SK-MEL-5 (cell line): ENCODE measurements around the gene ZNF827. TPM values are rescaled to one million over a fixed set of nuclear protein-coding genes. Genes with fewer than 3 reads are reported as not detected.

Experiments used
- DNase-seq: peaks from one replicate; pipeline ENCODE4 v3.0.0-alpha.2; 2016; ENCODE audit warnings: low read depth, low spot score
- in situ Hi-C: cut with HindIII; loops from 2 replicates; pipeline ENCODE4 v1.10.0; 2016; ENCODE audit warnings: low sequenced_read_pairs, high pct_unique_total_duplicates, low pct_unique_long_range_greater_than_20kb
- total RNA-seq: library from RNA; depleted of rRNA; stranded (reverse); fragments of >200 nt; shearing (Covaris generic); gene quantifications from 2 replicates; pipeline ENCODE4 v1.2.3, GENCODE V29; 2014

ZNF827 gene
- total RNA-seq, 1 experiment from 2014 or later, result 5.8 TPM

DNA sequence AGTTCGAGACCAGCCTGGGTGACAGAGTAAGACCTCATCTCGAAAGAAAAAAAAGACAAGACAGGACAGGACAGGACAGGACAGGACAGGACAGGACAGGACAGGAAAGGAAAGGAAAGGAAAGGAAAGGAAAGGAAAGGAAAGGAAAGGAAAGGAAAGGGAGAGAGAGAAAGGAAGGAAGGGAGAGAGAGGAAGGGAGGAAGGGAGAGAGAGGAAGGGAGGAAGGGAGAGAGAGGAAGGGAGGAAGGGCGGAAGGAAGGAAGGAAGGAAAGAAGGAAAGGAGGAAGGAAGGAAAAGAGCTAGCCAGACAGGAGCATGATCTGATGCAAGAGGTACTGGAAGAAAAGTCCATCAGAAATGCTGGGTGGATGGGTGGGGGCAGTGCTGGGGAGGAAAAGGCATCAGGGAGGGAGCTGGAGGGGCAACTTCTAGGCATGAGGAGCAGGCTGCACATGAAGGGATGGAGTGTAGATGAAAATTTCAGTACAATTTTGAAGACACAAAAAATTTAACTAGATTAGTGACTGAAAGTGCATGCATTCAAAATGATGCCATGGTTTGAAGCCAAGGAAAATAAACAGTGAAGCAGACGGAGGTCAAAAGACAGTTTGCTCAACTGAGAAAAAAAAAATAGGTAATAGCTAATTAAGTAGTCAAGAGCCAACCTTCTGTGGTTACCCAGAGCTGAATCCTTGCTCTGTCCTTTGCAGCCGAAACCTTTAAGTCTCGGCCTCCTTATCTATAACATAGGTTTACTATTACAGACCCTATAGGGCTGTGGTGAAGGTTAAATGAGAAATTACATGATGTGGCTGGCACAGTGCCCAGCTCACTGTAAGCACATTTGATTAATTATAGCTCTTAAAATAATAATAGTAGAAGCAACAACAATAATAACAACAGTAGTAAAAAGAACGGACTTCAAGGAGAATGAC lies 59.9 kb downstream of the ZNF827 start:
- no peak for DNase-seq

DNA sequence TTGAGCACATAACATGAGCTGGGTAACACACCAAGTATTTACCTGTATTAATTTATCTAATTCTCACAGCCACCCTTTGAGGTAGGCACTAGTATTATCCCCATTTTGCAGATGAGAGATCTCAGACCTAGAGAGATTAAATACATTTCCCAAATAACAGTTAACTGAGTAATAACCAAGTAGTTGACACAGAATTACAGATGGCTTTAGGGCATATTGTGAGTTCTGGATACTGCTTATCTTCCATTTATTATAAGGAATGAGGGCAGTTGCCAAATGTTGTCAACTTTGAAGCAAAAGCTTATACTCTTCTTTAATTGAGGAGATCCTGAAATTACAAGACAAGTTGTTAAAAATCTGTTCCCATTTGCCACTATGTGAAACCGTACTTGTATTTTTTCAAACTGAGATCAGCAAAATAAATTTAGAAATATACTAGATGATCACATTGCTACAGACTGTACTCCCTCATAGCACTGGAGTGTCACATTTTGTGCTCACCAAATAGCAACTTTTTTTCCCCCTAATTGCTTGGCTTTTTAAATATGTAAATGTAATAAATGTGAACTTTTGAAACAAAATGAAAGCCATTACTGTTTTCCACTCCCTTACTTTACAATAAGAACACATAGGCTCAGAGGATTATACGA lies 62.0 kb downstream of the ZNF827 start:
- DNase-seq, result no peak

More for the DNA sequence above, 59.9 kb downstream of the ZNF827 start:
- in situ Hi-C loops, result no loop called here

DNA sequence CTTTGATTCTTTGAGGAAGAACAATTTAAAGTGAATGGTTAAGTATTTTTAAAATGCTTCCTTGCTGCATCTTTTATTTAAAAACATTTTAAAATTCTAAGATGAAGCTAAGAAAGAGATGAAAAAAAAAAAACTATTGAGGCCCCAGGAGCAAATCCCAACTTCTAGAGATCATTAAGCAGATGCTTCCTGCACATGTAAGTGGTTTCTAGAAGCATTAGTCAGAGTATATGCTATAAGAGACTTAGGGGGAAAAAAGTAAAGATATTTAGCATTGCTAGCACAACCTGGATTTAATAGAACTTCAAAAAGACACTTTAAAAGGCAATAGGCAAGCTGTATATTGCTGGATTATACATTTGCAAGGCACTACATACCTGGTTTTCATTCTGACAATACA lies 64.7 kb downstream of the ZNF827 start:
- in situ Hi-C loops, result no loop called here
- DNase-seq, result no peak

More for the DNA sequence above, 62.0 kb downstream of the ZNF827 start:
- in situ Hi-C loops, result no loop called here

DNA sequence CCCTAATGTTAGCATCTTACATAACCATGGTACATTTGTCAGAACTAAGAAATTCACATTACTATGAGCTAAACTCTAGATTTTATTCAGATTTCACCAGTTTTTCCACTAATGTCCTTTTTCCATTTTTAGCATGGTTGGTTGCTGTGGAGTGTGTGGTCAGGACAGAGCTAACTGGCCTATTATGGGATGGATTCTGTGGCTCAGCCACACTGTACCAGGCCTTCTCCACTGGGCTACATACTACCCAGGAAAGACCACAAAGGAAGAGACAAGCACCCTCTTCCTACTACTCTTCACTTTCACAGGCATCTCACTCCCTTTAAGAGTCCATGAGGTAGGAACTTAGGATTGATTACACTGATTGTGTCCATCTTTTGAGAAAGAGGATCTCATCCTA lies 67.4 kb downstream of the ZNF827 start:
- no peak for DNase-seq
- in situ Hi-C loops, result no loop called here

DNA sequence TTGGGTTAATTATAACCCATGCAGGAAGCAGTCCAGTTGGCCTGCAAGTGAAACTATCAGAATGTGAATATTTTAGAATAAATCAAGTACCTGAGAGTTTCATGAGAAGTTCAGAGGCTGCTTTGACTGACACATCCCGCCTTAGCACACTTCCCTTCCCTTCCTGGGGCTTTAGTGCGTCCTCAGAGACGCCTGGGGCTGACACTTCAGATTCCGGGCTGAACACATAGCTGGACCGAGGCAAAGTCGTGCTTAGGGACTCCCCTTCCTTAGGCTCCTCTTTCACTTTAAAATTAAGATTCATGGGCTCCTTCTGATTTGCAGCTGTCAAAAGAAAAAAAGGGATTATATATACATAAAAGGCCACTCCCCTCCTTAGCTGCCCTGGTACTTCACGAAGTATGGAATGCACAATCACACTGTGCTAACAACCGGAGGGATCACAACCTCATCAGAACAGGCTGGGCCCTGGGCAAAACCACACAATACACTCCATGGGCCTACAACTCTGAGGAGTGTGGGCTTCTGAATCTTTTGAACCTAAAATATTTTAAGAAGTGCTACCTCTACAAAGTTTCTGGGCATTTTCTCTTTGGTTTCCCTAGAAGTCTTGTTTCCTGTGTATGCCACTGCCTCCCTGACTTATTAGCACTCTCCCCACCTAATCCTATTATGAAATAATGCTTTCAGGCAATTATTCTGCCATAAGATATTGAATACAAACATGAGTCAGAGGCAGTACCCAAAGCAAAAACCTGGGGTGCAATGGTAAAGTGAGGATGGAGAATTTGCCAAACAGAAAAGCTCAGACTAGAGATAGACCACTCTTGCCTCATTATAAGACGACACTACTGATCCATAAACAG lies 68.2 kb downstream of the ZNF827 start:
- DNase-seq, result no peak
- in situ Hi-C loops, result no loop called here

DNA sequence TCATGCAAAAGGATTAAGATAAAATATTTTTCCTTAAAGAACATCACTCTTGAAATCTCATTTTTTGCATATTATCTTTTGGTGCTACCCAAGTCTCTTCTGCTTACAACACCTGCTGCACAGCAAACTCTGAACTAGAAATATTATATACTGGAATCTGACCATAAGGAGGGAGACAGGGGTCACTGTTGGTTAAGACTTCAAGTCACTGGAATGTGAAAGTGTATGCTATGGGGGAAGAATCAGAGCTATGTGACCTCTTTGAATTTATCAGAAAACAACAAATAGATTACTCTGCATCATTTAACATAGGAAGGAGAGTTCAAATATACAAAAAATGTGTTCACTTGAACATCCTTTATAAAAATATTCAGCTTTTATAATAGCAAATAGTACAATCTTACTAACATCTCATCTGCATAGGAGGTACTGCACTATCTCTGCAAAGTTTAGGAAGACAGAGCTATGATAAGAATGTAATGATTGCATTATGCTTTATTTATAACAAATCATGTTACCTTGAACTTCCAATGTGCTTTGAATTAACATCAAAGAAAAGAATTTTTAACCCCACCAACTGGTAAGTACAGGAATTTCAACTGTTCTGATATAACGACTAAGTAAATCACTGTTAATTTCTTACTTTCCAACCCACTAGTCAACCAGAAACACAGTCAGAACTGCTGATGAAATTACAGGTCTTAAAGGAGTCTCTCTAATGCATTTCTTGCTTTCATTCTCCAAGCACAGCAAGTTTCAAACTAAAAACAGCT lies 69.8 kb downstream of the ZNF827 start:
- in situ Hi-C loops, result no loop called here

DNA sequence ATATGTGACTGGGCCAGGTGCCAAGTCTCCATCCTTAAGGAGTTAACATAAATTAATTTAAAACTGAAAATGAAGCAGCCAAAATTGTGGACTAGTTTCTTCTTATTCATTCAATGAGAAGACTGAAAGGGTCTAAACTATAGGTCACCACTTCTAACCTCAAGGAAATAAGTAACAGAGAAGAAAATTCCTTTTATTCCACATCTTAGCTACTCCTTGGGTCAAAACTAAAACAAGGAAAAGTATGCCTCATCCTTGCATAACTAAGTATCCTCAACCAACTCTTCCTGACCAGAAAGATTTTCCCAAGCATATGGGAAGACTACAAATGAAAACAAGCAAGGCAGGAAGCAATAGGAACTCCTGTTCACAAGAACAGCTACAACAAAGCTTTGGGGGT lies 71.2 kb downstream of the ZNF827 start:
- DNase-seq, result no peak
- in situ Hi-C loops, result no loop called here

More for the DNA sequence above, 69.8 kb downstream of the ZNF827 start:
- DNase-seq, result no peak

DNA sequence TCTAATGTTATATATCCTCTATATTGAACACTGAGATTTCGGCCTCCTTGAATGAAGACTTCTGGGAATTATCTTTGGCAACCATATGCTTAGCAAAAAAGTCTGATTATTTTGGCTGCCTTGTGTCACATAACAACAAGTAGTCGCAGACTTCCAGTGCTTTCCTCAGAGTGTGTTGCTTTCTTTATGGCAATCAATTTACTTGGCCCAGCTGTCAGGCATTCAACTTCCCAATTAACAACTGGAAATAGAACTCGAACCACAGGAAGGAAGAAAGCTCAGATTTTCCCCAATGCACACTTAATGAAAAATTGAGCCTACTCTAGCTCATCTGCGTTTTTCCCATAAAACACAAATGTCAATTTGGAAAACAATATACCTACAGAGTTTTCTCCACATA lies 71.6 kb downstream of the ZNF827 start:
- no peak for DNase-seq
- in situ Hi-C loops, result no loop called here

DNA sequence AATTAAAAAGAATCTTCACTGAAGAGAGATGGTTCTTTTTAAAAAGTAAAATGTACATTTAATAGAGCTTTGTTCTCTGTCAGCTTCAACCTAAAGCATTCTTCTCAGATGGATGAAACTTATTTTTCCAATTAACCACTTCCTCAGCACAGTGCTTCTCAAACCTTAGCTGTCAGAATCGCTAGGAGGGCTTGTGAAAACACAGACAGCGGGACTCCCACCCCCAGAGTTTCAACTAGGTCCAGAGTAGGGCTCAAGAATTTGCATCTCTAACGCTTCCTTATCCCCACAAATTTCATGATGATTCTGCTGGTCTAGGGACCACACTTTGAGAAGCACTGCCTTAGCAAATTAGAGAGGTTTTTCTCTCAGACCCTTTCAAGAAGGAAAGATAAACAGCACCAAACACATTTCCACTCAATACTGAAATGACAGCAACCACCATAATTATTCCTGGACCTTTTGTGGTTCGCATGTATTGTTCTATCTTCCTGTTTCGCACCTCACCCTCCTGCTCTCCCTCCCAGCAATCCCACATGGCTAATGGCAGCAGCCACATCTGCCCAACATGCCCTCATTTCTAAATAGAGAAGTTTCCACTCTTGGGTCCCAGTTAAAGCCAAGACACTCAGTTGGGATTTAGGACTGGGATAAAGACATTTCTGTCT lies 73.2 kb downstream of the ZNF827 start:
- in situ Hi-C loops, result no loop called here
- DNase-seq, result no peak

DNA sequence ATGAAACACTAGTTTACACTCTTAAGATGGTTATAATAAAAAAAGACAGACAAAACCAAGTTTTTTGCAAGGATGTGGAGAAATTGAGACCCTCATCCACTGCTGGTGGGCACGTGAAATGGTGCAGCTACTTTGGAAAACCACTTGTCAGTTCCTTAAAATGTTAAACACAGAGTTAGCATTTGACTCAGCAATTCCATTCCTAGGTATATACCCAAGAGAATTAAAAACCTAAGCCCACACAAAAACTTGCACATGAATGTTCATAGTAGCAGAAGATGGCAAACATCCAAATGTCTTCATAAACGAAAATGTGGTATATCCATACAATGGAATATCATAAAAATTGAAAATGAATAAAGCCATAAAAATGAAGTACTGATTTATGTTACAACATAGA lies 75.4 kb downstream of the ZNF827 start:
- in situ Hi-C loops, result no loop called here
- DNase-seq, result no peak

DNA sequence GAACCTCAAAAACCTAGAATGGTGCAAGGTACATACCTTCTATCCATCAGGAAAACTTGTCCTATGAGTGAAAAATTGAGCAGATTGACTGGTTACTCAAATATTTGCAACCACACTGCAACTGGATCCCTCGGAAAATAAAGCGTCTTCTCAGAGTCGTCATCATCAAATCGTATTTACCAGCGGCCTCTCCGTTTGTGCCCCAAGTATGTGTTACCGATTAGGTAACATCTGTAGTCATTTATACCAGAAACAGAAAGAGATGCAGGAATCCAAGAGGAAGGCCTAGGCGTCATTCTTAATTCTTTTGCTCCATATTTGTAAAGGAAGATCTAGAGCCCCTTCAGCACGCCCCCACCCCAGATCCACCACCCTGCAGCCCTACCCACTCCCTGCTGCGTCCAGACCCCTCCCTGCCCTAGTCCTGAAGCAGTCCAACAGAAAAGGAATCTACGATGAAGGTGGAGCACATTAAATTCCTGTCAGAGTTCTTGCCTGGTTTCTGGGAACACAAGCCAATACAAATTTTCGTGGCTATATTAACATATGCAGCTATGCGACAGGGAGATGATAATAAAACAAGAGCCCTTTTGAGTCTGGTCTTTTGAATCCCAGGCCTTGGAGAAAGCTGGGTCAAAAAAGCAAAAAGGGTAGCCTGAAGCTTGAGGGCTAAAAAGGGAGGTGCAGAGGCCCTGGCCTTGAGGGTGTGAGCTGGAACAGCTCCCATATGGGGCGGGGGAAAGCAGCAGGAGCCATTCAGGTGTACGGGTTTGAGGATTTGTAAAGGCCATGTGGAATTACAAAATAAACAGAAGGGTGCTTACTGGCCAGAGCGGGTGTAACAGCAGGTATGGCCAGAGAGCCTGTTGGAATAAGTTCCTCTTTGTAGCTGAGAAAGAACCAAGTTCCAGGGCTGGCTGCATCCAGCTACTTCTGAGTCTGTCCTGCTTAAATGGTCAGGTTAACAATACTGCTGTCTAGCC lies 77.0 kb downstream of the ZNF827 start:
- in situ Hi-C loops, result no loop called here

DNA sequence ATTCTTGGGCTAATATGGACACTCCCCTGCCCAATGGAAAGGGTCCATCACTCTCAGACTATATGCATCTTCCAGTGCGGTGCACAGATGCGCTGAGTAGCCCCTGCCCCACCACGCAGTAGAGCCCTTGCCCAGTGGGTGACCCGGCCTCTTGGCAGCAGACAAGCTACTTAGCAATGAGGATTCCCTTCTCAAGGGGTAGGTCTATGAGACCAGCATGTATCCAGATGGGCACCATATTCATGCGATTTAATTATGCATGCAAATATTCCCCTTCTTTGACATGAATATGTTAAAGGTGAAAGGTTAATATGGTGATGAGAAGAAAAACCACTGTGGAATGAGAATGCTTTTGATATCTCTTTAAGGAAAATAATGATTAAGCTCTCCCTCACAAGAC lies 77.7 kb downstream of the ZNF827 start:
- DNase-seq, result no peak
- in situ Hi-C loops, result no loop called here

More for the DNA sequence above, 77.0 kb downstream of the ZNF827 start:
- no peak for DNase-seq

DNA sequence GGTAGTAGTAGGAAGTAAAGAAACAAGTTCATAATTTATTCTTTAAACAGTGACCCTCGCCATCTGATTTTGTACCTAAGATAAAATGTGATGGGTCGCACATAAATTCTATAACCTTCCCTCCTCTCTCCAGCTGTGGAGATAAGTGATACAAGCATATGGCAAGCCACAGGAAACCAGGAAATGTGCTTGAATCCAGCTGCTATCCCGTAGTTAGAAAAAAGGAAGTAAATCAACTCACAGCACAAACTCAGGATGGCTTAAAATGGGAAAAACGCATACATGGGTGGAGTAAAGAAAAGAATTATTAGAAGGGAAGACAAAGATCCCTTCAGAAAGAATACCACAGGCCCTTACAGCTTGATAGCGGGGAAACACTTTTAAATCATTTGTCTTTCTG lies 78.2 kb downstream of the ZNF827 start:
- no peak for DNase-seq
- in situ Hi-C loops, result no loop called here

DNA sequence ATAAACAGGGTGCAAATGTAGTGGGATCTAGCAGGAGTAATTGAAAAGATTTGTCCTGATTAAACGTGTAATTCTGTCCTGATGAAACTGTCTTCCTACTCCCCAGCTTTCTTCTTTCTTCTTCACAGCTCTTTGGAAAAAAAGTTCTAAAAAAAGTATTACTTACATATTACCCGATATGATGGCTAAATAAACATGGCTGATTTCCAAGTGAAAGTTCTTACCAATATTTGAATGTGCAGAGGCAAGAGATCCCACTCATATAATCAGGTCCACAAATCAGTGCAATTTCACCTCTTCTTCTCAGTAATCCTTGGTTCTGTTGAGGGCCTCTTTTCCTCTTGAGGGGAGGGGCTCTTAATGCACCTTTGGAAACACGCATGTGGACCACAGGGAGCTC lies 78.7 kb downstream of the ZNF827 start:
- DNase-seq, result no peak
- in situ Hi-C loops, result no loop called here

DNA sequence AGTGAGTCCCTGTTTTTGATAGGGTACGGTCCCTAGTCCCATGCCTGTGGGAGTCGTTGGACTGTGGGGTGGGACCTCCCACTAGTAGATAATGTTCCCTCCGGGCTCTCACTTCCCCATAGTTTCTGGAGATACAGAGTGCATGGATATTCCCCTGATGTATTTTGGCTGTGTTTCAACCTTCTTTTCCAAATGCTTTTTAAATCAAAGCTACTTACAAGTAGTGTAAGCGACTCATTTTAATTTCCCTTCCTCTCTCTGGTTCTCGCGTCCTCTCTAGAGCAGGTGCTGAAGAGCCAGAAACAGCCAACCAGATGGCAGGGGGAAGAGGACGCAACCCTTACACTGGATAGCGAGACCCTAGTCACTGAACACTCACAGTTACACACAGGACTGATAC lies 79.2 kb downstream of the ZNF827 start:
- in situ Hi-C loops, result no loop called here
- no peak for DNase-seq
